Nephron (organoid): ENCODE data around the gene ASCL5.

Source experiments
- H3K27ac Mint-ChIP-seq, 3 experiments: 2 replicates each; pipeline ENCODE4 v1.8.0; 2020; ENCODE audit warnings: mixed read lengths in 3 of 3, mild to moderate bottlenecking in 2 of 3, moderate library complexity in 1 of 3
- H3K27me3 Mint-ChIP-seq: 2 replicates; pipeline ENCODE4 v1.8.0; 2021; ENCODE audit warnings: low read depth, mild to moderate bottlenecking, moderate library complexity, mixed read lengths
- H3K36me3 Mint-ChIP-seq: 2 replicates; pipeline ENCODE4 v1.8.0; 2020; ENCODE audit warnings: low read depth, mixed read lengths
- H3K4me1 Mint-ChIP-seq: 2 replicates; pipeline ENCODE4 v1.8.0; 2020; ENCODE audit warnings: mixed read lengths
- H3K4me3 Mint-ChIP-seq, 3 experiments: 2 replicates each; pipeline ENCODE4 v1.8.0; 2020; ENCODE audit warnings: mild to moderate bottlenecking in 3 of 3, mixed read lengths in 3 of 3, moderate library complexity in 2 of 3
- H3K9me3 Mint-ChIP-seq: 2 replicates; pipeline ENCODE4 v1.8.0; 2020; ENCODE audit warnings: mixed read lengths
- CTCF ChIP-seq, 3 experiments: fragments of 200-600 bp; sonication (generic); IDR thresholded peaks; one replicate each; pipeline ENCODE4 v1.5.0; 2021; ENCODE audit warnings: antibody characterized with exemption in 3 of 3; ENCODE audit not compliant: unreplicated experiment in 3 of 3

The ASCL5 gene

GRCh38 chr1:201127755-201128455, 921 bp upstream of the ASCL5 start:
- Mint-ChIP-seq H3K9me3 (no peaks in the 10 kb centered on the region), H3K36me3 (peaks cover 13% of the 10 kb centered on the region), H3K27ac (peak overlapping the region in 1 of 3 experiments; percentile 18), H3K4me3 (no peak overlapping the region), H3K4me1 (peaks cover 28% of the 10 kb centered on the region), H3K27me3 (peaks cover 27% of the 10 kb centered on the region)
- TF ChIP-seq CTCF (IDR thresholded peaks at IDR 0.05; ENCODE audit: unreplicated experiment in 3 of 3), result no peak

GRCh38 chr1:201126463-201126831, 537 bp downstream of the ASCL5 start:
- Mint-ChIP-seq H3K9me3 (no peaks in the 10 kb centered on the region), H3K4me3 (no peak overlapping the region), H3K27me3 (peaks cover 38% of the 10 kb centered on the region), H3K4me1 (peaks cover 28% of the 10 kb centered on the region), H3K36me3 (peaks cover 4% of the 10 kb centered on the region), H3K27ac (no peak overlapping the region)
- TF ChIP-seq CTCF (IDR thresholded peaks at IDR 0.05; ENCODE audit: unreplicated experiment in 3 of 3), result no peak

GRCh38 chr1:201125800-201126199, 1.2 kb downstream of the ASCL5 start:
- TF ChIP-seq CTCF (IDR thresholded peaks at IDR 0.05; ENCODE audit: unreplicated experiment in 3 of 3), result no peak
- Mint-ChIP-seq H3K36me3 (no peaks in the 10 kb centered on the region), H3K4me1 (peaks cover 28% of the 10 kb centered on the region), H3K4me3 (no peak overlapping the region), H3K27ac (peak overlapping the region; percentile 49 to 66 (median 53)), H3K9me3 (no peaks in the 10 kb centered on the region), H3K27me3 (peaks cover 42% of the 10 kb centered on the region)

GRCh38 chr1:201125019-201125418, 2.0 kb downstream of the ASCL5 start:
- H3K27ac Mint-ChIP-seq, result peak overlapping the region; percentile 49 to 66 (median 53)
- H3K4me1 Mint-ChIP-seq, result peaks cover 28% of the 10 kb centered on the region
- H3K36me3 Mint-ChIP-seq, result no peaks in the 10 kb centered on the region
- TF ChIP-seq CTCF (IDR thresholded peaks at IDR 0.05; ENCODE audit: unreplicated experiment in 3 of 3), result no peak
- peak overlapping the region in 1 of 3 experiments; percentile 15 for H3K4me3 Mint-ChIP-seq
- H3K9me3 Mint-ChIP-seq, result no peaks in the 10 kb centered on the region
- H3K27me3 Mint-ChIP-seq, result peaks cover 44% of the 10 kb centered on the region

- no peak for TF ChIP-seq CTCF (IDR thresholded peaks at IDR 0.05; ENCODE audit: unreplicated experiment in 3 of 3)
- H3K36me3 Mint-ChIP-seq, result no peaks in the 10 kb centered on the region
- H3K27ac Mint-ChIP-seq, result peak overlapping the region in 1 of 3 experiments; percentile 9
- H3K9me3 Mint-ChIP-seq, result no peaks in the 10 kb centered on the region
- no peak overlapping the region for H3K4me3 Mint-ChIP-seq
- H3K27me3 Mint-ChIP-seq, result peaks cover 48% of the 10 kb centered on the region
- H3K4me1 Mint-ChIP-seq, result peaks cover 32% of the 10 kb centered on the region
Observed at GRCh38 chr1:201123866-201124265, 3.1 kb downstream of the ASCL5 start.

- Mint-ChIP-seq H3K27me3 (peaks cover 44% of the 10 kb centered on the region), H3K27ac (no peak overlapping the region), H3K36me3 (no peaks in the 10 kb centered on the region), H3K4me1 (peaks cover 23% of the 10 kb centered on the region), H3K4me3 (no peak overlapping the region), H3K9me3 (no peaks in the 10 kb centered on the region)
- TF ChIP-seq CTCF (IDR thresholded peaks at IDR 0.05; ENCODE audit: unreplicated experiment in 3 of 3), result no peak
Observed at GRCh38 chr1:201122321-201122957, 4.5 kb downstream of the ASCL5 start.
